AG10803 (cell line): ENCODE data around the gene NMNAT1.
"Not testable (repeated sequence)": the region's sequence is repeated elsewhere in the genome, so short reads cannot be mapped to it uniquely, and the experiment has no call there.

Experiments used
- DNase-seq: peaks from one replicate; pipeline ENCODE4 v3.0.0; 2010; ENCODE audit warnings: low read depth
- H3K4me3 ChIP-seq: 2 replicates; pipeline ENCODE4 v1.5.1; 2011; ENCODE audit warnings: mild to moderate bottlenecking, low read length, control low read depth
- TF ChIP-seq, protein P1 (sequence below): conservative IDR thresholded peaks from 2 replicates; pipeline ENCODE4 v1.5.1; 2011; ENCODE audit warnings: mild to moderate bottlenecking, low read length, control low read depth, inconsistent platforms

The NMNAT1 gene

DNA sequence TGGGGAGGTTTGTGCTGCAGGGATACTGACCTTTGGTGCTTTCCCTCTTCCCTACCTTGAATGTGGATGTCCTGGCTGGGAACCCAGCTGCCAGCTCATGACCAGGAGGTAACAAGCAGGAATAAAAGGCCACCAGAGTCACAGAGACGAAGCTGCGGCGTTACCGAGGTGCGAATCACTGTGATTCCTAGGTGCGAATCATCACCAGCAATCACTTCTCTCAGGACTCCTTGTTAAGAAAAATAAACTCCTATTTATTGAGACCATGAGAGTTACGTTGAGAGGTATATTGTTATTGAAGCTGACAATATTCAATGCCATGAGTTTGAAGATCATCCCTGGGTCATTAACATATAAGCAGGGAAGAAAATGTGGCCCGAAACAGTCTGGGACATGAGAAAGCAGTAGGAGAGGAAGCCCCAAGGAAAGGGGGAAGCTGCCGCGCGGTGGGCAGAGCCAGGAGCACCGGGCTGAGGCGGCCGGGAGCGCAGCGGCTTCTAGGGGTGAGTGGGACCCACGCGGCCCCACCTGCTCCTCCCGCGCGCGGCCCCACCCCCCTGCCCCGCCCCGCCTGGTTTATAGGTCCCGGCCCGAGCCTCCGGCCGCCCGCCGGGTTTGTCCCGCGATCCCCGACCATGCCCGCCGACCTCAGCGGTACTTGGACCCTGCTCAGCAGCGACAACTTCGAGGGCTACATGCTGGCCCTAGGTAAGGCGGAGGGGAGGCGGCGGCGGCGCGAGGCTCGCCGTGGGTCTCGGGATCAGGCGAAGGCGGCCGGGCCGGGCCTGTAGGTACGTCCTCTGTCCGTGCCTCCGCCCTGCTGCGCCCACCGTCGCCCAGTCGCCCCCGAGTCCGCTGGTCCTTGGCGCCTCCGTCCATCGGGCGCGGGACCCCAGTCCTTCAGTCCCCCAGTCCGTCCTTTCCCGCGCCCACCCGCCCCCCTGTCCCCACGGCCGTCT is 53.6 kb downstream of the NMNAT1 start, which contains the start of gene RBP7:
Gene RBP7, plus strand, starts transcription at position 605 of the 959 bp plus-strand sequence. Its CDS starts 31 bp downstream, at position 636.
- peak within 1 kb of the TSS; percentile 22; the same call in 1 of the 2 replicates for H3K4me3 ChIP-seq

GRCh38 chr1:10001016-10001665 is 57.9 kb downstream of the NMNAT1 start:
- TF ChIP-seq, protein P1, sequence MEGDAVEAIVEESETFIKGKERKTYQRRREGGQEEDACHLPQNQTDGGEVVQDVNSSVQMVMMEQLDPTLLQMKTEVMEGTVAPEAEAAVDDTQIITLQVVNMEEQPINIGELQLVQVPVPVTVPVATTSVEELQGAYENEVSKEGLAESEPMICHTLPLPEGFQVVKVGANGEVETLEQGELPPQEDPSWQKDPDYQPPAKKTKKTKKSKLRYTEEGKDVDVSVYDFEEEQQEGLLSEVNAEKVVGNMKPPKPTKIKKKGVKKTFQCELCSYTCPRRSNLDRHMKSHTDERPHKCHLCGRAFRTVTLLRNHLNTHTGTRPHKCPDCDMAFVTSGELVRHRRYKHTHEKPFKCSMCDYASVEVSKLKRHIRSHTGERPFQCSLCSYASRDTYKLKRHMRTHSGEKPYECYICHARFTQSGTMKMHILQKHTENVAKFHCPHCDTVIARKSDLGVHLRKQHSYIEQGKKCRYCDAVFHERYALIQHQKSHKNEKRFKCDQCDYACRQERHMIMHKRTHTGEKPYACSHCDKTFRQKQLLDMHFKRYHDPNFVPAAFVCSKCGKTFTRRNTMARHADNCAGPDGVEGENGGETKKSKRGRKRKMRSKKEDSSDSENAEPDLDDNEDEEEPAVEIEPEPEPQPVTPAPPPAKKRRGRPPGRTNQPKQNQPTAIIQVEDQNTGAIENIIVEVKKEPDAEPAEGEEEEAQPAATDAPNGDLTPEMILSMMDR, result no peak
- no peak overlapping the region for H3K4me3 ChIP-seq
- no peak for DNase-seq

More for the DNA sequence above, 53.6 kb downstream of the NMNAT1 start, which contains the start of gene RBP7:
- DNase-seq, result no peak
- TF ChIP-seq, protein P1, result no peak

DNA sequence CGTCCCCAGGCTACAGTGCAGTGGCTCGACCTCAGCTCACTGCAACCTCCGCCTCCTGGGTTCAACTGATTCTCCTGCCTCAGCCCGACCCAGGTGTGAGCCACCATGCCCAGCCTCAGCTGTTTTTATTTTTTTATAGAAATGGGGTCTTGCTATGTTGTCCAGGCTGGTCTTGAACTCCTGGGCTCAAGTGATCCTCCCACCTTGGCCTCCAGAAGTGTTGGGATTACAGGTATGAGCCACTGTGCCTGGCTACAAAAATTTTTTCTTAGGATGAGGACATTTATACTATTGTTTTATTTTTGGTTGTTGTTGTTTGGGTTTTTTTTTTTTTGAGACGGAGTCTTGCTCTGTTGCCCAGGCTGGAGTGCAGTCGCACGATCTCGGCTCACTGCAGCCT is 62.0 kb downstream of the NMNAT1 start:
- H3K4me3 ChIP-seq, DNase-seq: not testable (repeated sequence)

DNA sequence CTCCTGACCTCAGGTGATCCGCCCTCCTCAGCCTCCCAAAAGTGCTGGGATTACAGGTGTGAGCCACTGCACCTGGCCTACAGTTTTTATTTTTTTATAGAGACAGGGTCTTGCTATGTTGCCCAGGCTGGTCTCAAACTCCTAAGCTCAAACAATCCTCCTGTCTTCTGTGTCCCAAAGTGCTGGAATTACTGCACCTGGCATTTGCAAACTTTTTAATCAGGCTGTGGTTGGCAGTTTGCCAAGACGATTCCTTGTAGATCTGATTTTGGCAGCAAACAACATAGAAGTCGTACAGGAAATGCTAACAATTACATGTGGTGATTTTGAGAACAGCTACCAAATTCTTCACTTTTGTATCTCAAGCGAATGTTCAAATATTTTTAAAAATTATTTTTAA is 63.9 kb downstream of the NMNAT1 start:
- TF ChIP-seq, protein P1, result no peak
- H3K4me3 ChIP-seq, result no peak overlapping the region
- no peak for DNase-seq

- DNase-seq, result no peak
- H3K4me3 ChIP-seq, result no peak overlapping the region
- TF ChIP-seq, protein P1, result no peak
Observed at GRCh38 chr1:10014016-10014415, 70.7 kb downstream of the NMNAT1 start.

GRCh38 chr1:10019561-10019960 is 76.3 kb downstream of the NMNAT1 start:
- no peak for DNase-seq

DNA sequence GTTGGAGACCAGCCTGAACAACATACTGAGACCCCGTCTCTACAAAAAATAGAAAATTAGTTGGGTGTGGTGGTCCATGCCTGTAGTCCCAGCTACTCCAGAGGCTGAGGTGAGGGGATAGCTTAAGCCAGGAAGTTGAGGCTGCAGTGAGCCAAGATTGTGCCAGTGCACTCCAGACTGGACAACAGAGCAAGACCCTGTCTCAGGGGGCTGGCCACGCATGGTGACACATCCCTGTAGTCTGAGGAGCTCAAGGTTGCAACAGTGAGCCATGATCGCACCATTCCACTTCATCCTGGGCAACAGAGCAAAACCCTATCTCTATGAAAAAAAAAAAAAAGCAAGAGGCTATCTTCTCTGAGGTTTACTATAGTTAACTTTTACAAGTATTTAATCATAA is 76.8 kb downstream of the NMNAT1 start:
- no peak for DNase-seq
- TF ChIP-seq, protein P1, result no peak
- H3K4me3 ChIP-seq, result no peak overlapping the region

More at GRCh38 chr1:10019561-10019960, 76.3 kb downstream of the NMNAT1 start:
- H3K4me3 ChIP-seq, result no peak overlapping the region
- TF ChIP-seq, protein P1, result no peak

- H3K4me3 ChIP-seq, result not testable (repeated sequence)
- peak; percentile 70 for DNase-seq
Observed at GRCh38 chr1:10020678-10021077, 77.4 kb downstream of the NMNAT1 start.

DNA sequence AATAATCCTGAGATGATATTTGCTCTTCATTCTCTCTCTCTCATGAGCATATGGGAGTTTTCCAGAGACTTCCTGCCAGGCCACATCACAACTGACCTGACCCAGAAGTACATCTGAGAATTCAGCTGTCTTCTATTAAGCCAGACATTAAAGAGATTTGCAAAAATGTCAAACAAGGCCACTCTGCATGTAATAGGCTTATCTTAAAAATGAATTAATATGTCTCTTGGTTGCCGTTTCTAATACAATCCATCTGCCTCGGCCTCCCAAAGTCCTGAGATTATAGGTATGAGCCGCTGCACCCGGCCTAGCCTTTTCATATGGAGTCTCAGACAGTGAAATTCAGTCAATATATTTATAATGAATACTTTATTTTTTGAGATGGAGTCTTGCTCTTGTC is 78.7 kb downstream of the NMNAT1 start:
- not testable (repeated sequence) for DNase-seq, H3K4me3 ChIP-seq
